HepG2 (cell line): Measurements from ENCODE around the gene DCK. TPM values are rescaled to one million over a fixed set of nuclear protein-coding genes. Genes with fewer than 3 reads are reported as not detected.

Experiments used
- ATAC-seq: fragments of 200-7000 bp; cut with Tn5 transposase; 3 replicates; pipeline ENCODE4 v1.9.1; 2020; ENCODE audit warnings: mild to moderate bottlenecking, moderate library complexity
- BruUV-seq: library from RNA; stranded (reverse); fragments of 400-500 nt; replicated peaks from 2 replicates; lab custom pipeline; 2021; lab: Mats Ljungman, UMichigan
- CTCF ChIA-PET: fragments of 300-600 bp; formaldehyde crosslinking; extraction: SDS; loops from one replicate; lab custom pipeline; 2021; ENCODE audit warnings: low total read pairs, inconsistent platforms, low intra/inter-chr PET ratio; lab: Yijun Ruan, JAX
- POLR2A ChIA-PET: fragments of 350-600 bp; sonication (Branson Sonifier 250); formaldehyde crosslinking; loops from one replicate; lab custom pipeline; 2020; ENCODE audit warnings: antibody characterized with exemption, inconsistent platforms; lab: Yijun Ruan, JAX
- DNase-seq: peaks from one replicate; pipeline ENCODE4 v3.0.0-alpha.2; 2015; ENCODE audit warnings: low spot score
- FAIRE-seq: peaks from 3 replicates; lab custom pipeline; 2011; peaks lifted over from hg19 to GRCh38; lab: Jason Lieb, UNC
- H2AFZ ChIP-seq: one replicate; pipeline ENCODE4 v1.6.1; 2011; ENCODE audit warnings: low read length, inconsistent platforms
- H3K27ac ChIP-seq: fragments of 300-600 bp; 3 replicates; pipeline ENCODE4 v1.8.0; 2011; ENCODE audit warnings: mixed run types, mild to moderate bottlenecking, mixed read lengths, low read length, inconsistent platforms; ENCODE audit not compliant: insufficient read depth; ENCODE audit errors: extremely low read length
- H3K27me3 ChIP-seq, 2 experiments: fragments of 200-600 bp in 1 of 2; 2 replicates in 1 of 2; 3 replicates in 1 of 2; pipeline versions ENCODE4 v1.6.0 to v1.8.0; 2011; ENCODE audit warnings: low read length in 2 of 2, mild to moderate bottlenecking in 2 of 2, moderate library complexity in 2 of 2, inconsistent platforms in 1 of 2; ENCODE audit not compliant: insufficient read depth in 2 of 2, control insufficient read depth in 1 of 2
- H3K36me3 ChIP-seq, 2 experiments: fragments of 200-600 bp in 1 of 2; replicated peaks in 1 of 2; 2 replicates in 1 of 2; 3 replicates in 1 of 2; pipeline versions ENCODE4 v1.5.1 to v1.8.0; 2011; ENCODE audit warnings: low read length in 2 of 2, inconsistent platforms in 1 of 2; ENCODE audit not compliant: insufficient read depth in 2 of 2, control insufficient read depth in 1 of 2
- H3K4me1 ChIP-seq: 2 replicates; pipeline ENCODE4 v1.5.1; 2012; ENCODE audit warnings: low read length, inconsistent platforms; ENCODE audit not compliant: insufficient read depth
- H3K4me2 ChIP-seq: 2 replicates; pipeline ENCODE4 v1.6.0; 2011; ENCODE audit warnings: low read depth, low read length, inconsistent platforms
- H3K4me3 ChIP-seq, 3 experiments: fragments of 200-600 bp in 1 of 3; sonication (generic), shearing (Covaris generic) in 1 of 3; replicated peaks in 1 of 3; 2 replicates each; pipeline ENCODE4 v1.5.1; 2011 to 2016; ENCODE audit warnings: low read length in 3 of 3, inconsistent platforms in 2 of 3, low read depth in 2 of 3, mild to moderate bottlenecking in 2 of 3, control low read depth in 1 of 3, mixed read lengths in 1 of 3; ENCODE audit not compliant: insufficient read depth in 1 of 3
- H3K79me2 ChIP-seq: one replicate; pipeline ENCODE4 v1.6.1; 2011; ENCODE audit warnings: low read length, inconsistent platforms; ENCODE audit not compliant: insufficient read depth
- H3K9ac ChIP-seq: 2 replicates; pipeline ENCODE4 v1.6.0; 2011; ENCODE audit warnings: mild to moderate bottlenecking, low read depth, low read length, inconsistent platforms; ENCODE audit not compliant: insufficient read depth
- H3K9me3 ChIP-seq: 2 replicates; pipeline ENCODE4 v1.5.1; 2012; ENCODE audit warnings: mild to moderate bottlenecking, low read length
- H4K20me1 ChIP-seq: 2 replicates; pipeline ENCODE4 v1.6.0; 2011; ENCODE audit warnings: inconsistent platforms, mild to moderate bottlenecking, low read length, moderate library complexity; ENCODE audit not compliant: insufficient read depth
- HOXA3 ChIP-seq: sonication (generic); formaldehyde crosslinking; IDR thresholded peaks from 2 replicates; pipeline ENCODE4 v1.5.0; 2020; ENCODE audit warnings: missing genetic modification reagents
- KAT2B ChIP-seq: fragments of 150-350 bp; IDR thresholded peaks from 2 replicates; pipeline ENCODE4 v1.6.1; 2014; ENCODE audit warnings: low read depth, low read length, borderline replicate concordance
- NONO ChIP-seq, 2 experiments: fragments of 450-650 bp in 1 of 2; sonication (generic) in 1 of 2; formaldehyde crosslinking in 1 of 2; IDR thresholded peaks in 1 of 2; conservative IDR thresholded peaks in 1 of 2; 2 replicates each; pipeline versions ENCODE4 v1.6.1 to v1.8.0; 2017 to 2022; ENCODE audit warnings: mild to moderate bottlenecking in 1 of 2, missing genetic modification reagents in 1 of 2, moderate library complexity in 1 of 2
- ONECUT2 ChIP-seq: sonication (generic); formaldehyde crosslinking; IDR thresholded peaks from 2 replicates; pipeline ENCODE4 v1.4.0; 2020; ENCODE audit warnings: missing genetic modification reagents
- SMARCE1 ChIP-seq: fragments of 450-650 bp; IDR thresholded peaks from 2 replicates; pipeline ENCODE4 v1.6.1; 2017; ENCODE audit warnings: borderline replicate concordance
- ZC3H4 ChIP-seq: sonication (generic); formaldehyde crosslinking; IDR thresholded peaks from 2 replicates; pipeline ENCODE4 v1.4.0; 2020; ENCODE audit warnings: missing genetic modification reagents, borderline replicate concordance
- ZNF24 ChIP-seq: fragments of 450-650 bp; IDR thresholded peaks from 2 replicates; pipeline ENCODE4 v1.6.1; 2017; ENCODE audit warnings: antibody characterized with exemption, mild to moderate bottlenecking
- ZNF546 ChIP-seq: sonication (generic); formaldehyde crosslinking; conservative IDR thresholded peaks from 2 replicates; pipeline ENCODE4 v1.8.1; 2023; ENCODE audit warnings: mild to moderate bottlenecking, missing genetic modification reagents
- ZNF737 ChIP-seq: sonication (generic); formaldehyde crosslinking; IDR thresholded peaks from 2 replicates; pipeline ENCODE4 v1.5.0; 2020; ENCODE audit warnings: missing genetic modification reagents, mild to moderate bottlenecking, borderline replicate concordance
- ZNF747 ChIP-seq: sonication (generic); formaldehyde crosslinking; IDR thresholded peaks from 2 replicates; pipeline ENCODE4 v1.8.1; 2023; ENCODE audit warnings: missing genetic modification reagents, mild to moderate bottlenecking, borderline replicate concordance
- ZNF841 ChIP-seq: sonication (generic); formaldehyde crosslinking; IDR thresholded peaks from 2 replicates; pipeline ENCODE4 v1.8.1; 2023; ENCODE audit warnings: missing genetic modification reagents, borderline replicate concordance
- ZSCAN20 ChIP-seq: sonication (generic); formaldehyde crosslinking; IDR thresholded peaks from 2 replicates; pipeline ENCODE4 v1.4.0; 2020; ENCODE audit warnings: missing genetic modification reagents, mild to moderate bottlenecking, borderline replicate concordance
- WGBS: methylation state at CpG from one replicate; pipeline ENCODE4 v1.1.6; 2017; ENCODE audit warnings: low lambda C conversion rate; 5-methylcytosine and 5-hydroxymethylcytosine counted together
- in situ Hi-C: cut with HindIII; loops from 2 replicates; pipeline ENCODE4 v1.10.0; 2017; ENCODE audit warnings: low pct_unique_long_range_greater_than_20kb; ENCODE audit not compliant: extremely low pct_ligation_motif_present
- intact Hi-C: fragments of 100-400 bp; cut with micrococcal nuclease; formaldehyde crosslinking; loops from one replicate; pipeline ENCODE4 v1.10.0; 2022; ENCODE audit not compliant: unreplicated experiment
- polyA plus RNA-seq, 8 experiments: library from polyadenylated mRNA; depleted of rRNA in 3 of 8; stranded (reverse) in 7 of 8; unstranded in 1 of 8; fragments of >200 nt; fragmentation: Illumina TruSeq in 4 of 8; extraction: Trizol in 4 of 8; gene quantifications; 2 replicates each; pipeline versions ENCODE4 v1.2.1 to v1.2.3, GENCODE V29; 2011 to 2016; ENCODE audit warnings: low read depth in 4 of 8, missing spikeins in 1 of 8, mixed read lengths in 1 of 8; ENCODE audit not compliant: insufficient read depth in 1 of 8
- total RNA-seq, 5 experiments: library from RNA; depleted of rRNA; stranded (reverse); fragments of >200 nt; fragmentation: Illumina TruSeq; extraction: Trizol; gene quantifications; 2 replicates each; pipeline ENCODE4 v1.2.3, GENCODE V29; 2016; ENCODE audit warnings: low read depth in 1 of 5
- TF ChIP-seq, protein P1 (sequence below): sonication (generic); formaldehyde crosslinking; IDR thresholded peaks from 2 replicates; pipeline ENCODE4 v1.5.0; 2020; ENCODE audit warnings: missing genetic modification reagents
- TF ChIP-seq, protein P2 (sequence below): sonication (generic); formaldehyde crosslinking; IDR thresholded peaks from 2 replicates; pipeline ENCODE4 v1.5.0; 2020; ENCODE audit warnings: mild to moderate bottlenecking, missing genetic modification reagents
- TF ChIP-seq, protein P3 (sequence below): sonication (generic); formaldehyde crosslinking; IDR thresholded peaks from 2 replicates; pipeline ENCODE4 v1.5.0; 2020; ENCODE audit warnings: mild to moderate bottlenecking, missing genetic modification reagents
- TF ChIP-seq, protein P4 (sequence below): sonication (generic); formaldehyde crosslinking; IDR thresholded peaks from 2 replicates; pipeline ENCODE4 v1.4.0; 2020; ENCODE audit warnings: missing genetic modification reagents

The DCK gene
- total and polyA plus RNA-seq, 2 of the 13 experiments (the other 11 are each of a cell fraction or from before 2014, with no cell fraction given), result 5.7 to 21.8 TPM

DNA sequence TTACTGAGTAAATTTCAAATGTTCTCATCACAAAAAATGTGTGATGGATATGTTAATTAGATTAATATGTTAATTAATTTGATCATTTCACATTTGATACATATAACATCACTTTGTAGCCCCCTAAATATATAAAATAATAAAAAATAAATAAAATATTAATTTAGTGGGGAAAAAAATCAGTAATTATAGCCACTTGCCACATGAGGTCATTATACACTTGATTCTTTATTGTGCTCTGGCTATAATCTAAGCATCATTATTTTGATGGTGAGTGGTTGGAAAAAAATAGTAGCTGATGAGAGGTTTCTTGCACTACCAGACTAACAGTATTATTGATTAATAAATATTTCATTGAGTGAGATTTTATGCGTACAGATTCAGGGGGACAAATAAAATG lies 57.4 kb downstream of the DCK start:
- Histone ChIP-seq H3K4me3 (no peak overlapping the region), H3K4me2 (no peak overlapping the region), H3K79me2 (no peaks in the 10 kb centered on the region), H3K9ac (no peak overlapping the region), H2AFZ (no peak overlapping the region), H3K27ac (no peak overlapping the region), H3K4me1 (no peaks in the 10 kb centered on the region), H3K36me3 (no peaks in the 10 kb centered on the region), H4K20me1 (no peaks in the 10 kb centered on the region), H3K27me3 (no peaks in the 10 kb centered on the region), H3K9me3 (no peaks in the 10 kb centered on the region)
- TF ChIP-seq ZNF737 (CRISPR knock-in tag) (no peak), ZNF841 (CRISPR knock-in tag) (no peak), ZNF747 (CRISPR knock-in tag) (no peak), HOXA3 (CRISPR knock-in tag) (no peak), SMARCE1 (no peak), ZNF24 (no peak), KAT2B (no peak), ZSCAN20 (CRISPR knock-in tag) (no peak), ZNF546 (CRISPR knock-in tag) (no peak), ONECUT2 (CRISPR knock-in tag) (no peak), ZC3H4 (no peak), NONO (IDR thresholded peaks at IDR 0.05) (no peak), NONO (CRISPR knock-in tag; conservative IDR thresholded peaks at IDR 0.05) (no peak)
- TF ChIP-seq, protein P1, sequence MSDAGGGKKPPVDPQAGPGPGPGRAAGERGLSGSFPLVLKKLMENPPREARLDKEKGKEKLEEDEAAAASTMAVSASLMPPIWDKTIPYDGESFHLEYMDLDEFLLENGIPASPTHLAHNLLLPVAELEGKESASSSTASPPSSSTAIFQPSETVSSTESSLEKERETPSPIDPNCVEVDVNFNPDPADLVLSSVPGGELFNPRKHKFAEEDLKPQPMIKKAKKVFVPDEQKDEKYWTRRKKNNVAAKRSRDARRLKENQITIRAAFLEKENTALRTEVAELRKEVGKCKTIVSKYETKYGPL (CRISPR knock-in tag), result no peak
- TF ChIP-seq, protein P2, sequence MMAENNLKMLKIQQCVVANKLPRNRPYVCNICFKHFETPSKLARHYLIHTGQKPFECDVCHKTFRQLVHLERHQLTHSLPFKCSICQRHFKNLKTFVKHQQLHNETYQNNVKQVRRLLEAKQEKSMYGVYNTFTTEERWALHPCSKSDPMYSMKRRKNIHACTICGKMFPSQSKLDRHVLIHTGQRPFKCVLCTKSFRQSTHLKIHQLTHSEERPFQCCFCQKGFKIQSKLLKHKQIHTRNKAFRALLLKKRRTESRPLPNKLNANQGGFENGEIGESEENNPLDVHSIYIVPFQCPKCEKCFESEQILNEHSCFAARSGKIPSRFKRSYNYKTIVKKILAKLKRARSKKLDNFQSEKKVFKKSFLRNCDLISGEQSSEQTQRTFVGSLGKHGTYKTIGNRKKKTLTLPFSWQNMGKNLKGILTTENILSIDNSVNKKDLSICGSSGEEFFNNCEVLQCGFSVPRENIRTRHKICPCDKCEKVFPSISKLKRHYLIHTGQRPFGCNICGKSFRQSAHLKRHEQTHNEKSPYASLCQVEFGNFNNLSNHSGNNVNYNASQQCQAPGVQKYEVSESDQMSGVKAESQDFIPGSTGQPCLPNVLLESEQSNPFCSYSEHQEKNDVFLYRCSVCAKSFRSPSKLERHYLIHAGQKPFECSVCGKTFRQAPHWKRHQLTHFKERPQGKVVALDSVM (CRISPR knock-in tag), result no peak
- TF ChIP-seq, protein P3, sequence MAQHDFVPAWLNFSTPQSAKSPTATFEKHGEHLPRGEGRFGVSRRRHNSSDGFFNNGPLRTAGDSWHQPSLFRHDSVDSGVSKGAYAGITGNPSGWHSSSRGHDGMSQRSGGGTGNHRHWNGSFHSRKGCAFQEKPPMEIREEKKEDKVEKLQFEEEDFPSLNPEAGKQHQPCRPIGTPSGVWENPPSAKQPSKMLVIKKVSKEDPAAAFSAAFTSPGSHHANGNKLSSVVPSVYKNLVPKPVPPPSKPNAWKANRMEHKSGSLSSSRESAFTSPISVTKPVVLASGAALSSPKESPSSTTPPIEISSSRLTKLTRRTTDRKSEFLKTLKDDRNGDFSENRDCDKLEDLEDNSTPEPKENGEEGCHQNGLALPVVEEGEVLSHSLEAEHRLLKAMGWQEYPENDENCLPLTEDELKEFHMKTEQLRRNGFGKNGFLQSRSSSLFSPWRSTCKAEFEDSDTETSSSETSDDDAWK (CRISPR knock-in tag), result no peak
- TF ChIP-seq, protein P4, sequence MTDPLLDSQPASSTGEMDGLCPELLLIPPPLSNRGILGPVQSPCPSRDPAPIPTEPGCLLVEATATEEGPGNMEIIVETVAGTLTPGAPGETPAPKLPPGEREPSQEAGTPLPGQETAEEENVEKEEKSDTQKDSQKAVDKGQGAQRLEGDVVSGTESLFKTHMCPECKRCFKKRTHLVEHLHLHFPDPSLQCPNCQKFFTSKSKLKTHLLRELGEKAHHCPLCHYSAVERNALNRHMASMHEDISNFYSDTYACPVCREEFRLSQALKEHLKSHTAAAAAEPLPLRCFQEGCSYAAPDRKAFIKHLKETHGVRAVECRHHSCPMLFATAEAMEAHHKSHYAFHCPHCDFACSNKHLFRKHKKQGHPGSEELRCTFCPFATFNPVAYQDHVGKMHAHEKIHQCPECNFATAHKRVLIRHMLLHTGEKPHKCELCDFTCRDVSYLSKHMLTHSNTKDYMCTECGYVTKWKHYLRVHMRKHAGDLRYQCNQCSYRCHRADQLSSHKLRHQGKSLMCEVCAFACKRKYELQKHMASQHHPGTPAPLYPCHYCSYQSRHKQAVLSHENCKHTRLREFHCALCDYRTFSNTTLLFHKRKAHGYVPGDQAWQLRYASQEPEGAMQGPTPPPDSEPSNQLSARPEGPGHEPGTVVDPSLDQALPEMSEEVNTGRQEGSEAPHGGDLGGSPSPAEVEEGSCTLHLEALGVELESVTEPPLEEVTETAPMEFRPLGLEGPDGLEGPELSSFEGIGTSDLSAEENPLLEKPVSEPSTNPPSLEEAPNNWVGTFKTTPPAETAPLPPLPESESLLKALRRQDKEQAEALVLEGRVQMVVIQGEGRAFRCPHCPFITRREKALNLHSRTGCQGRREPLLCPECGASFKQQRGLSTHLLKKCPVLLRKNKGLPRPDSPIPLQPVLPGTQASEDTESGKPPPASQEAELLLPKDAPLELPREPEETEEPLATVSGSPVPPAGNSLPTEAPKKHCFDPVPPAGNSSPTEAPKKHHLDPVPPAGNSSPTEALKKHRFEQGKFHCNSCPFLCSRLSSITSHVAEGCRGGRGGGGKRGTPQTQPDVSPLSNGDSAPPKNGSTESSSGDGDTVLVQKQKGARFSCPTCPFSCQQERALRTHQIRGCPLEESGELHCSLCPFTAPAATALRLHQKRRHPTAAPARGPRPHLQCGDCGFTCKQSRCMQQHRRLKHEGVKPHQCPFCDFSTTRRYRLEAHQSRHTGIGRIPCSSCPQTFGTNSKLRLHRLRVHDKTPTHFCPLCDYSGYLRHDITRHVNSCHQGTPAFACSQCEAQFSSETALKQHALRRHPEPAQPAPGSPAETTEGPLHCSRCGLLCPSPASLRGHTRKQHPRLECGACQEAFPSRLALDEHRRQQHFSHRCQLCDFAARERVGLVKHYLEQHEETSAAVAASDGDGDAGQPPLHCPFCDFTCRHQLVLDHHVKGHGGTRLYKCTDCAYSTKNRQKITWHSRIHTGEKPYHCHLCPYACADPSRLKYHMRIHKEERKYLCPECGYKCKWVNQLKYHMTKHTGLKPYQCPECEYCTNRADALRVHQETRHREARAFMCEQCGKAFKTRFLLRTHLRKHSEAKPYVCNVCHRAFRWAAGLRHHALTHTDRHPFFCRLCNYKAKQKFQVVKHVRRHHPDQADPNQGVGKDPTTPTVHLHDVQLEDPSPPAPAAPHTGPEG (CRISPR knock-in tag), result no peak
- no peak for FAIRE-seq
- ATAC-seq, result no peak
- no peak for DNase-seq
- ChIA-PET CTCF (no interaction called here), POLR2A (no interaction called here)
- intact Hi-C loops (no loop called here), in situ Hi-C loops (no loop called here)
- BruUV-seq, result no TSS peak
- WGBS, result 97% methylated on average over 1 of the region's 1 CpG
